SK-N-SH treated with all-trans-retinoic acid at 6 μM for 48 hours (cell line): Measurements from ENCODE around the gene TRPM2.

Experiments used
- CSDC2 ChIP-seq: fragments of 250-450 bp; sonication (Bioruptor Pico); IDR thresholded peaks from 2 replicates; pipeline ENCODE4 v1.5.0; 2020; ENCODE audit warnings: mild to moderate bottlenecking, moderate library complexity
- PATZ1 ChIP-seq: fragments of 250-450 bp; sonication (Bioruptor Pico); IDR thresholded peaks from 2 replicates; pipeline ENCODE4 v1.8.0; 2020; ENCODE audit warnings: mild to moderate bottlenecking, moderate library complexity, borderline replicate concordance
- TF ChIP-seq, protein P1 (sequence below): fragments of 250-450 bp; sonication (Bioruptor Pico); IDR thresholded peaks from 2 replicates; pipeline ENCODE4 v1.5.1; 2021; ENCODE audit warnings: mild to moderate bottlenecking, moderate library complexity

DNA sequence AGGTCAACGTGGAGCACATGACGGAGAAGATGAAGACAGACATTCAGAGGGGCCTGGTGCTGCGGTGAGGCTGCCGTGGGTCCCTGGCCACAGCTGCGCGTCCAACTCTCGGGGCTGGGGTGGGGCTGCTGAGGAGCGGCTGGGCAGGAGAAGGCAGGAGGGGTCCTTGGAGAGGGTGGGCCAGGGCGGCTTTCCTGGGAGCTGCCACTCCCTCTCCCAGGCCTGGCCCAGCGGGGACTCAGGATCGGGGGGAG is 28.6 kb upstream of the TRPM2 start:
- TF ChIP-seq, protein P1, sequence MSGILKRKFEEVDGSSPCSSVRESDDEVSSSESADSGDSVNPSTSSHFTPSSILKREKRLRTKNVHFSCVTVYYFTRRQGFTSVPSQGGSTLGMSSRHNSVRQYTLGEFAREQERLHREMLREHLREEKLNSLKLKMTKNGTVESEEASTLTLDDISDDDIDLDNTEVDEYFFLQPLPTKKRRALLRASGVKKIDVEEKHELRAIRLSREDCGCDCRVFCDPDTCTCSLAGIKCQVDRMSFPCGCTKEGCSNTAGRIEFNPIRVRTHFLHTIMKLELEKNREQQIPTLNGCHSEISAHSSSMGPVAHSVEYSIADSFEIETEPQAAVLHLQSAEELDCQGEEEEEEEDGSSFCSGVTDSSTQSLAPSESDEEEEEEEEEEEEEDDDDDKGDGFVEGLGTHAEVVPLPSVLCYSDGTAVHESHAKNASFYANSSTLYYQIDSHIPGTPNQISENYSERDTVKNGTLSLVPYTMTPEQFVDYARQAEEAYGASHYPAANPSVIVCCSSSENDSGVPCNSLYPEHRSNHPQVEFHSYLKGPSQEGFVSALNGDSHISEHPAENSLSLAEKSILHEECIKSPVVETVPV (CRISPR knock-in tag) = no peak
- no peak for TF ChIP-seq CSDC2 (CRISPR knock-in tag)
- no peak for TF ChIP-seq PATZ1 (CRISPR knock-in tag)
